Caco-2 (cell line): Measurements from ENCODE around the gene BCL7A. TPM values are rescaled to one million over a fixed set of nuclear protein-coding genes. Genes with fewer than 3 reads are reported as not detected.

Experiments used
- BruUV-seq: library from RNA; stranded (reverse); fragments of 400-500 nt; replicated peaks from 2 replicates; lab custom pipeline; 2021; lab: Mats Ljungman, UMichigan
- CTCF ChIA-PET: fragments of 300-600 bp; sonication (Branson Sonifier 250); formaldehyde crosslinking; loops from one replicate; lab custom pipeline; 2022; ENCODE audit warnings: antibody characterized with exemption; lab: Charles Lee
- POLR2A ChIA-PET: fragments of 300-600 bp; sonication (Branson Sonifier 250); formaldehyde crosslinking; loops from one replicate; lab custom pipeline; 2022; ENCODE audit warnings: antibody characterized with exemption; lab: Charles Lee
- DNase-seq, 2 experiments: peaks; one replicate each; pipeline versions ENCODE4 v3.0.0 to v3.0.0-alpha.2; 2020 to 2022
- H3K27me3 ChIP-seq: replicated peaks from 2 replicates; pipeline ENCODE4 v1.6.0; 2011; ENCODE audit warnings: low read length; ENCODE audit not compliant: control insufficient read depth, insufficient read depth
- H3K36me3 ChIP-seq: 2 replicates; pipeline ENCODE4 v1.5.1; 2011; ENCODE audit warnings: low read length; ENCODE audit not compliant: control insufficient read depth, insufficient read depth
- H3K4me1 ChIP-seq: fragments of 250-450 bp; sonication (Bioruptor Pico); 2 replicates; pipeline ENCODE4 v1.5.1; 2020; ENCODE audit warnings: mild to moderate bottlenecking
- H3K4me3 ChIP-seq: 2 replicates; pipeline ENCODE4 v1.5.1; 2011; ENCODE audit warnings: low read depth, mild to moderate bottlenecking, control low read depth, low read length
- H3K9me3 ChIP-seq: fragments of 250-450 bp; sonication (Bioruptor Pico); 2 replicates; pipeline ENCODE4 v1.5.1; 2020; ENCODE audit warnings: mild to moderate bottlenecking, moderate library complexity
- H3K27ac Mint-ChIP-seq: one replicate; pipeline ENCODE4 v1.8.0; 2022; ENCODE audit warnings: mixed read lengths; ENCODE audit not compliant: unreplicated experiment
- H3K27me3 Mint-ChIP-seq: one replicate; pipeline ENCODE4 v1.8.0; 2022; ENCODE audit warnings: mixed read lengths; ENCODE audit not compliant: insufficient read depth, unreplicated experiment
- H3K36me3 Mint-ChIP-seq: one replicate; pipeline ENCODE4 v1.8.0; 2022; ENCODE audit warnings: mild to moderate bottlenecking, mixed read lengths; ENCODE audit not compliant: insufficient read depth, unreplicated experiment
- H3K4me1 Mint-ChIP-seq: one replicate; pipeline ENCODE4 v1.8.0; 2022; ENCODE audit warnings: low read depth, mixed read lengths; ENCODE audit not compliant: unreplicated experiment
- H3K4me3 Mint-ChIP-seq: one replicate; pipeline ENCODE4 v1.8.0; 2022; ENCODE audit warnings: mild to moderate bottlenecking, moderate library complexity, mixed read lengths; ENCODE audit not compliant: unreplicated experiment
- H3K9me3 Mint-ChIP-seq: one replicate; pipeline ENCODE4 v1.8.0; 2022; ENCODE audit warnings: mixed read lengths; ENCODE audit not compliant: unreplicated experiment
- intact Hi-C: fragments of 100-400 bp; cut with micrococcal nuclease; formaldehyde crosslinking; loops from one replicate; pipeline ENCODE4 v1.10.0; 2022; ENCODE audit not compliant: unreplicated experiment
- total RNA-seq: library from RNA; stranded (reverse); gene quantifications from 2 replicates; pipeline ENCODE4 v1.2.3, GENCODE V29; 2022
- TF ChIP-seq, protein P1 (sequence below), 2 experiments: fragments of 200-600 bp in 1 of 2; IDR thresholded peaks; 1 replicate in 1 of 2; 2 replicates in 1 of 2; pipeline versions ENCODE4 v1.5.1 to v1.8.0; 2011 to 2022; ENCODE audit warnings: antibody characterized with exemption in 1 of 2, control low read depth in 1 of 2, inconsistent platforms in 1 of 2, low read depth in 1 of 2, low read length in 1 of 2, mild to moderate bottlenecking in 1 of 2, moderate library complexity in 1 of 2; ENCODE audit not compliant: insufficient read depth in 1 of 2, severe bottlenecking in 1 of 2, unreplicated experiment in 1 of 2

Gene BCL7A
- total RNA-seq, 1 experiment from 2014 or later: 15.5 TPM

DNA sequence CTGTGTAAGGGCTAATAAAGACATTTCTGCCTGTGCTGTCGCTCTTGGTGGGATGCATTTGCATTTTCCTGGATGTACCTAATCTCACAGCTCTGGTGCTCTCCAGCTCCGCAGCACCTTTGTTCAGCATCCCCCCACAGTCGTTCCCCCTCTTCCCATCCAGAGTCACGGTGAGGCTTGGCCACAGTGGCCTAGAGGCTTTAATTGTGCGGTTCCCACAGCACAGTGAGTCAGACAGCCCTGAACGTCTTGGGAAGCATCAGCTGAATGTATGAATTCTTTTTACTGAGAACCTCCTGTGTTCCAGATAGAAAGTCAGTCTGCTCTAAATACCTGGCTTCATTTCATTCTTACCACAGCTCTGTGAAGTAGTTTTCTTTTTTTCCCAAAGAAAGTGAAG is 85.6 kb downstream of the BCL7A start:
- H3K9me3 ChIP-seq: no peaks in the 10 kb centered on the region
- H3K27me3 ChIP-seq: no peaks in the 10 kb centered on the region
- ChIA-PET CTCF (interaction anchor here (0.6 kb wide), 1 partner anchor 54 kb away, joined by 3 read pairs; no protein-coding TSS in a partner anchor), POLR2A (no interaction called here)
- intact Hi-C loops: no loop called here
- Mint-ChIP-seq H3K27ac (no peak overlapping the region), H3K4me1 (peaks cover 18% of the 10 kb centered on the region), H3K9me3 (no peaks in the 10 kb centered on the region), H3K36me3 (peaks cover 6% of the 10 kb centered on the region), H3K27me3 (no peaks in the 10 kb centered on the region), H3K4me3 (no peak overlapping the region)
- TF ChIP-seq, protein P1, sequence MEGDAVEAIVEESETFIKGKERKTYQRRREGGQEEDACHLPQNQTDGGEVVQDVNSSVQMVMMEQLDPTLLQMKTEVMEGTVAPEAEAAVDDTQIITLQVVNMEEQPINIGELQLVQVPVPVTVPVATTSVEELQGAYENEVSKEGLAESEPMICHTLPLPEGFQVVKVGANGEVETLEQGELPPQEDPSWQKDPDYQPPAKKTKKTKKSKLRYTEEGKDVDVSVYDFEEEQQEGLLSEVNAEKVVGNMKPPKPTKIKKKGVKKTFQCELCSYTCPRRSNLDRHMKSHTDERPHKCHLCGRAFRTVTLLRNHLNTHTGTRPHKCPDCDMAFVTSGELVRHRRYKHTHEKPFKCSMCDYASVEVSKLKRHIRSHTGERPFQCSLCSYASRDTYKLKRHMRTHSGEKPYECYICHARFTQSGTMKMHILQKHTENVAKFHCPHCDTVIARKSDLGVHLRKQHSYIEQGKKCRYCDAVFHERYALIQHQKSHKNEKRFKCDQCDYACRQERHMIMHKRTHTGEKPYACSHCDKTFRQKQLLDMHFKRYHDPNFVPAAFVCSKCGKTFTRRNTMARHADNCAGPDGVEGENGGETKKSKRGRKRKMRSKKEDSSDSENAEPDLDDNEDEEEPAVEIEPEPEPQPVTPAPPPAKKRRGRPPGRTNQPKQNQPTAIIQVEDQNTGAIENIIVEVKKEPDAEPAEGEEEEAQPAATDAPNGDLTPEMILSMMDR (IDR thresholded peaks at IDR 0.05; ENCODE audit: insufficient read depth in 1 of 2, low read depth in 1 of 2, low read length in 1 of 2, severe bottlenecking in 1 of 2, unreplicated experiment in 1 of 2): no peak
- H3K4me1 ChIP-seq: peaks cover 32% of the 10 kb centered on the region
- H3K36me3 ChIP-seq: no peaks in the 10 kb centered on the region
- no peak overlapping the region for H3K4me3 ChIP-seq
- no TSS peak for BruUV-seq
- DNase-seq: no peak

DNA sequence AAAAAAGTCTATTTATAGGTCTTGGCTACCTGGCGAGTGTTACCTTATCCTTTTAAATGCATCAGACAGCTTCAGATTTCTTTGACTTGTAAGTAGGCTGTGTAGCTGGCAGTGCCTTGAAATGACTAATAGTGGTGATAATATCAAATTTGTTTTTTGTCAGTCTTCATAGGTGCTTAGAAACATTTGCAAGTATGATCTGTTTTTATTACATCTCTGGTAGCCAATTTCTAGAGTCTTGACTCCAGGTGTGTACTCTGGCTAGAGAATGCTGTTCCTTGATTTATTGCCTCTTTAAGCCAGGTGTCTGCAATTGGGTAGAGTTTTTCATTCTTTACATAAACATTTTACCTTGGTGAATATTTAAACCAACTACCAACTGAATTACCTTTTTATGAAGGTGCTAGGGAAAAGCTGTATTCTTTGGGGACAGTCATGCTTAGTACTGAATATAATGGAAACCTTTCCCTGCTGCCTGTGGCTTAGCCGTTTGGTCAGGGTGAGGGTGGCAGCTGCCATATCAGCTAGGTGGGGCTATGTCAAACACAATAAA is 89.5 kb downstream of the BCL7A start:
- intact Hi-C loops: loop anchor here (5.0 kb wide), 1 partner anchor 34 kb away; the partner anchor contains the start of gene MLXIP
- Histone ChIP-seq H3K36me3 (no peaks in the 10 kb centered on the region), H3K4me1 (peaks cover 34% of the 10 kb centered on the region), H3K27me3 (no peaks in the 10 kb centered on the region), H3K4me3 (no peak overlapping the region), H3K9me3 (no peaks in the 10 kb centered on the region)
- H3K9me3 Mint-ChIP-seq: no peaks in the 10 kb centered on the region
- BruUV-seq: no TSS peak
- POLR2A ChIA-PET: interaction anchor here (0.5 to 1.7 kb wide), 3 partner anchors 33 to 191 kb away, joined by 3 to 6 read pairs (median 4); partner anchors contain the start of gene MLXIP
- no peaks in the 10 kb centered on the region for H3K27me3 Mint-ChIP-seq
- peak overlapping the region; percentile 46 for H3K4me3 Mint-ChIP-seq
- peaks cover 10% of the 10 kb centered on the region for H3K4me1 Mint-ChIP-seq
- TF ChIP-seq, protein P1 (IDR thresholded peaks at IDR 0.05; ENCODE audit: insufficient read depth in 1 of 2, low read depth in 1 of 2, low read length in 1 of 2, severe bottlenecking in 1 of 2, unreplicated experiment in 1 of 2): no peak
- peak overlapping the region; percentile 29 for H3K27ac Mint-ChIP-seq
- CTCF ChIA-PET: interaction anchor here (0.6 to 1.1 kb wide), 5 partner anchors 13 to 311 kb away, joined by 3 to 4 read pairs (median 3); no protein-coding TSS in a partner anchor
- DNase-seq: peak in 1 of 2 experiments; percentile 36
- no peaks in the 10 kb centered on the region for H3K36me3 Mint-ChIP-seq

Other genes with a start within 250 kb of the BCL7A start
- 33.8 and 36.7 TPM in 2 replicates for gene RHOF, start 228.2 kb upstream of the BCL7A start, total RNA-seq
- gene SETD1B, start 217.9 kb upstream of the BCL7A start, total RNA-seq: 16.8 and 17.6 TPM in 2 replicates
- gene HPD, start 163.0 kb upstream of the BCL7A start, total RNA-seq: 0.20 TPM in 1 of 2 replicates, not detected in the other
- 53.0 and 63.3 TPM in 2 replicates for gene PSMD9, start 133.1 kb upstream of the BCL7A start, total RNA-seq
- 1.2 and 1.5 TPM in 2 replicates for gene CFAP251, start 103.3 kb upstream of the BCL7A start, total RNA-seq
- 51.3 and 54.5 TPM in 2 replicates for gene MLXIP, start 56.9 kb downstream of the BCL7A start, total RNA-seq
- gene IL31, start 152.3 kb downstream of the BCL7A start, total RNA-seq: not detected in 2 replicates
- gene LRRC43, start 161.2 kb downstream of the BCL7A start, total RNA-seq: 0.34 TPM in 1 of 2 replicates, not detected in the other
- gene B3GNT4, start 181.8 kb downstream of the BCL7A start, total RNA-seq: 2.2 and 3.8 TPM in 2 replicates
- 76.1 and 86.6 TPM in 2 replicates for gene DIABLO, start 204.2 kb downstream of the BCL7A start, total RNA-seq
- 34.9 and 36.5 TPM in 2 replicates for gene VPS33A, start 244.6 kb downstream of the BCL7A start, total RNA-seq